Body of pancreas (tissue), 4 donors: ENCODE measurements around the gene AHI1. TPM values are rescaled to one million over a fixed set of nuclear protein-coding genes. Genes with fewer than 3 reads are reported as not detected.

Source experiments
- ATAC-seq: fragments of 150-250 bp; one replicate; pipeline ENCODE4 v1.9.1; 2016
- DNase-seq, 4 donors: peaks; one replicate each; pipeline ENCODE4 v3.0.0-alpha.2; 2019
- H3K27ac ChIP-seq, 4 donors: fragments of 200-600 bp; sonication (generic); 1 replicate in 3 of 4; 2 replicates in 1 of 4; pipeline versions ENCODE4 v1.5.1 to v1.6.1; 2016 to 2019; ENCODE audit warnings: mild to moderate bottlenecking in 1 of 4, mixed read lengths in 1 of 4, moderate library complexity in 1 of 4
- H3K27me3 ChIP-seq, 2 donors: fragments of 200-600 bp; sonication (generic); one replicate each; pipeline ENCODE4 v1.6.0; 2016; ENCODE audit warnings: mild to moderate bottlenecking in 1 of 2
- H3K36me3 ChIP-seq, 2 donors: fragments of 200-600 bp; sonication (generic); replicated peaks in 1 of 2; 2 replicates each; pipeline ENCODE4 v1.5.1; 2016; ENCODE audit warnings: low read depth in 2 of 2; ENCODE audit not compliant: insufficient read depth in 1 of 2
- H3K4me1 ChIP-seq: fragments of 200-600 bp; sonication (generic); one replicate; pipeline ENCODE4 v1.6.0; 2016
- H3K4me3 ChIP-seq, 2 donors: fragments of 200-600 bp; sonication (generic); 1 replicate in 1 of 2; 2 replicates in 1 of 2; pipeline ENCODE4 v1.5.1; 2016 to 2019
- H3K9me3 ChIP-seq, 3 donors: fragments of 200-600 bp; sonication (generic); 1 replicate in 2 of 3; 2 replicates in 1 of 3; pipeline ENCODE4 v1.5.1; 2016
- POLR2A ChIP-seq, 3 donors: fragments of 450-650 bp; IDR thresholded peaks; one replicate each; pipeline ENCODE4 v1.6.1; 2016; ENCODE audit warnings: antibody characterized with exemption in 3 of 3, mild to moderate bottlenecking in 2 of 3
- WGBS, 2 donors: methylation state at CpG; one replicate each; pipeline ENCODE4 v1.1.5; 2017; 5-methylcytosine and 5-hydroxymethylcytosine counted together
- intact Hi-C: fragments of 100-400 bp; cut with DNase I; formaldehyde crosslinking; loops from one replicate; pipeline ENCODE4 v1.15.1; 2023
- total RNA-seq, 2 donors: library from RNA; depleted of rRNA; stranded (reverse); fragments of >200 nt; gene quantifications; one replicate each; pipeline ENCODE4 v1.1.0, GENCODE V29; 2016
- TF ChIP-seq, protein P1 (sequence below), 7 experiments: fragments of 450-650 bp in 4 of 7; fragments of 200-600 bp in 3 of 7; sonication (generic) in 3 of 7; IDR thresholded peaks; one replicate each; pipeline ENCODE4 v1.5.1; 2016 to 2019; ENCODE audit warnings: antibody characterized with exemption in 7 of 7

AHI1 gene
- 100 to 1,000 TPM in 1 of 2 donors, 10 to 100 TPM in 1; 20.2 to 107 TPM for total RNA-seq

DNA sequence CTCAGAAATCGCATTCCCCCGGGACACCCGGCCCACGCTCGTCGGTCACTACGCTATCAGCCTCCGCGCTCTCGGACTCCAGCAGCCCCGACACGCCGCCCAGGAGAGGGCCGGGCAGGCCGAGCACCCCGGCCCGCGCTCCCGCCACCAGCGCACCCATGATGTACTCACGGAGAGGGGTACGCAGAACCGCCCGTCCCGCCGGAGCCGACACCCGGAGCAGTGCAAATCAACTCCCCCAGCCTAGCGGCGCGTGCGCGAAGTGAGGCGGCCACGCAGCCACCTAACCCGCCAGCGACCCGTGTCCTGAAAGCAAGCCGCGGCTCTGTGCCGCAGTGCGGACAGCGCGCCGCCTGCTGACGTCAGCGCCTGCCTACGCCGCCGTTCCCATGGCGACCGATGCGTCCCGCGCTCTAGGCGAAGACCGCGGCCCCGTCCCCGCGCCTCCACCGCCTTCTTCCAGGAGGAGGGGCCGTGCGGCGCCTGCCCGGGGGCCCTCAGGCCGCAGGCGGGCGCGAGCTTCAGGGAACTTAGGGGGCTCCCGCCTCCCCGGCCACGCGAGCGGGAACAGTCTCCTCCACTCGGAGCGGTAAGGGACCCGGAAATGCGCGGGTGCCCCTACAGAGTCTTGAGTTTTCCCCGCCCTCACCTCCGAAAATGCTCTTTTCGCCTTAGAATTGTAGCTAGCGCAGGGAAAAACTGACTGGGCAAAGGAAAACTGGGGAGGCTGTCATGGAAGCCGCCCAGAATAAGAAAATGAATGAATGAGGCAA is at the start of gene AHI1:
TSS of gene AHI1 (minus strand) at position 329 of the 773 bp plus-strand sequence. CDS start 5,503 bp downstream, outside the sequence.
- H3K4me3 ChIP-seq, result peak within 1 kb of the TSS; percentile 49 to 81
- intact Hi-C loops, result no loop called here
- WGBS, 2 donors, result 0% methylated on average over 19 to 83 of the region's 85 CpGs
- H3K27ac ChIP-seq, result peak within 1 kb of the TSS; percentile 88 to 100 (median 96)
- ATAC-seq (peak; percentile 95), DNase-seq (peak; percentile 96 to 98 (median 96))
- TF ChIP-seq, protein P1, sequence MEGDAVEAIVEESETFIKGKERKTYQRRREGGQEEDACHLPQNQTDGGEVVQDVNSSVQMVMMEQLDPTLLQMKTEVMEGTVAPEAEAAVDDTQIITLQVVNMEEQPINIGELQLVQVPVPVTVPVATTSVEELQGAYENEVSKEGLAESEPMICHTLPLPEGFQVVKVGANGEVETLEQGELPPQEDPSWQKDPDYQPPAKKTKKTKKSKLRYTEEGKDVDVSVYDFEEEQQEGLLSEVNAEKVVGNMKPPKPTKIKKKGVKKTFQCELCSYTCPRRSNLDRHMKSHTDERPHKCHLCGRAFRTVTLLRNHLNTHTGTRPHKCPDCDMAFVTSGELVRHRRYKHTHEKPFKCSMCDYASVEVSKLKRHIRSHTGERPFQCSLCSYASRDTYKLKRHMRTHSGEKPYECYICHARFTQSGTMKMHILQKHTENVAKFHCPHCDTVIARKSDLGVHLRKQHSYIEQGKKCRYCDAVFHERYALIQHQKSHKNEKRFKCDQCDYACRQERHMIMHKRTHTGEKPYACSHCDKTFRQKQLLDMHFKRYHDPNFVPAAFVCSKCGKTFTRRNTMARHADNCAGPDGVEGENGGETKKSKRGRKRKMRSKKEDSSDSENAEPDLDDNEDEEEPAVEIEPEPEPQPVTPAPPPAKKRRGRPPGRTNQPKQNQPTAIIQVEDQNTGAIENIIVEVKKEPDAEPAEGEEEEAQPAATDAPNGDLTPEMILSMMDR (IDR thresholded peaks at IDR 0.05), result peak in 4 of 7 experiments; percentile 39 to 49 (median 44)
- peak; percentile 94 to 97 (median 96) for TF ChIP-seq POLR2A (IDR thresholded peaks at IDR 0.05)
- H3K4me1 ChIP-seq, result peaks cover 19% of the 10 kb centered on the region
- no peaks in the 10 kb centered on the region for H3K36me3 ChIP-seq
- H3K27me3 ChIP-seq, result no peaks in the 10 kb centered on the region
- no peaks in the 10 kb centered on the region for H3K9me3 ChIP-seq

DNA sequence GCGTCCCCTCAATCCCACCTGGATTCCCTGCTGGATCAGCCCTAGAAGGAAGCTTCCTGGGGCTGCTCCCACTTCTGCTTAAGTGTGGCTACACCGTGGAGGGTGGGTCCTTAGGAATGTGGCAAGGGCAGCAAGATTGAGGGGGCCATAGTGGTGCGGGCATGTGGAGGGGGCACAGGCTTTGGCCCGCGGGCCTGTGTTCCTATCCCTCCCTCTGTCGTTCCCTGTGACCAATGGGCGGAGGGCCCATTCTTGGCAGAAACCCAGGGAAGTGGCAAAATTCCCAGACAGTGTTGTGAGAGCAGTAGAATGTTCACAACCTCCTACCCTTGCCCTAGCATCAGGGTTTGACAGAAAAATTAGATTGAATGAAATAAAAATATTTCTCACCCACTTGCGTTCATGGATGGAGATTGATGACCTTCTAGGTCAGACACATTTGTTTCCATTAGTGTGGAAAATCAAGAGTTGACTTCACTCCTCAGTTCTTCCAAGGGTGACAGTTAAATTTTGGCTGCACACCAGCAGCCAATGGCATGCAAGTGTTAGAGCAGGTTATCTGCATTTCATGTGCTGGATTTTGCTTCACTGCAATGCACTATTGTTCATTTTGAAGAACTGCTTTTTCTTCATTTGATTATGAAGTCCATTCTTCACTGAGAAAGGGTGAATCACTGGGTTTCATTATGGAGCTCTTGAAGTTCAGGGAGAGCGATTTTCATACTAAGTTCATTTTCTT is 49.3 kb upstream of the AHI1 start:
- H3K27ac ChIP-seq, result no peak overlapping the region
- DNase-seq, result peak in 1 of 4 donors; percentile 11
- H3K4me1 ChIP-seq, result no peaks in the 10 kb centered on the region
- H3K36me3 ChIP-seq, result no peaks in the 10 kb centered on the region
- no peak overlapping the region for H3K4me3 ChIP-seq
- no peaks in the 10 kb centered on the region for H3K9me3 ChIP-seq
- no peak for TF ChIP-seq POLR2A (IDR thresholded peaks at IDR 0.05)
- TF ChIP-seq, protein P1 (IDR thresholded peaks at IDR 0.05), result no peak
- no peaks in the 10 kb centered on the region for H3K27me3 ChIP-seq
- no peak for ATAC-seq
- 72 to 74% methylated on average over 9 of the region's 9 CpGs for WGBS, 2 donors
- intact Hi-C loops, result no loop called here

DNA sequence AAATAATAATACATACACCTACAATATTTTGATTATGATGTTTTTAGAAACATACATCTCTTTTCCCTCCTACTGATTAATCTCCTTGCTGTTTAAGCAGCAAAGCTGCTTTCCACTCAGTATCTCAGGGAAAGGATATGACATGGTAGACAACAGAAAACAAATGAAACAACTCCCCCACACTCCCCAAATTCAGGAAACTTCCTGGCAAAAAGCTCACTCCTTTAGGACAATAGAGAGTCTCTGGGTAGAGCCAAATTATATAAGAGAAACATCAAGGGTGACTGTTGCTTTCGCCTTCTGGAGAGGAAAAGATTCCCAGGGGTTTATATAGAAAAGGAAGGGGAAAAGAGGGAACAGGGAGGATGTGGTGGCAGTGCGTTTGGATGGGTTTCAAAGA is 48.7 kb upstream of the AHI1 start:
- WGBS, 2 donors, result 79 to 89% methylated on average over 2 of the region's 2 CpGs
- no peaks in the 10 kb centered on the region for H3K36me3 ChIP-seq

DNA sequence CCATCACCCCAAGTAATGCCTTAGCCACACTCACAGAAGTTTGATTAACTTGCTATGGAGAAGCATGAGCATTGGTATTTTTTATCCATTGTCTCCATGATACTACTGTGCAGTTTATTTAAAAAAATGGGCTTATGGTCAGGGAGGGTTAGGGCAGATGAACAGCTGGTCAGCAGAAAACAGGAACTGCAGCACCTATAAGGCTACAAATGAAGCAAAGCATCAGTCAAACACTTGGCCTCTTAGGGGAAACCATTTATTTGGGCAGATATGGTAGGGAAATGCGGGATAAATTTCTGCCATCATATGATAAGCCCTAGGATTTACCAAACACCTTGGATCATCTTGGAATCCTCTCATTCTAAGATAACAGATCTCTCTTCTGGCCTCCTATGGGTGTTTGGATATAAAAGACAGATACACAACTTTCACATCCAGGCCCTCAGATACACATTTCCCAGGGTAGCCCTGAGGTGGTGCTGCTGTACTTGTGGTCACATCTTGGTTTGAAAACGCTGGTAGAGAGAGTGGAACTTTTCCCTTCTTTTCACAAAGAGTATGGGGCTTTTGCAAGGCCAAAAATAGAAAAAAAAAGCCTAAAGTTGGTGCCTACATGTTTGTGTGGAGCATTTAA is 42.8 kb upstream of the AHI1 start:
- intact Hi-C loops, result no loop called here
- 54 to 63% methylated on average over 2 of the region's 2 CpGs for WGBS, 2 donors
- DNase-seq, result no peak
- TF ChIP-seq, protein P1 (IDR thresholded peaks at IDR 0.05), result no peak
- TF ChIP-seq POLR2A (IDR thresholded peaks at IDR 0.05), result no peak
- no peak for ATAC-seq
- no peaks in the 10 kb centered on the region for H3K9me3 ChIP-seq
- H3K4me3 ChIP-seq, result no peak overlapping the region
- no peaks in the 10 kb centered on the region for H3K27me3 ChIP-seq
- H3K36me3 ChIP-seq, result no peaks in the 10 kb centered on the region
- no peaks in the 10 kb centered on the region for H3K4me1 ChIP-seq
- no peak overlapping the region for H3K27ac ChIP-seq

More for the DNA sequence above, 48.7 kb upstream of the AHI1 start:
- no peaks in the 10 kb centered on the region for H3K4me1 ChIP-seq
- TF ChIP-seq, protein P1 (IDR thresholded peaks at IDR 0.05), result no peak
- TF ChIP-seq POLR2A (IDR thresholded peaks at IDR 0.05), result no peak
- DNase-seq, result no peak
- H3K4me3 ChIP-seq, result no peak overlapping the region
- no peak for ATAC-seq
- no peaks in the 10 kb centered on the region for H3K9me3 ChIP-seq
- H3K27ac ChIP-seq, result no peak overlapping the region
- H3K27me3 ChIP-seq, result no peaks in the 10 kb centered on the region
- intact Hi-C loops, result no loop called here
